Fibroblast of pulmonary artery (primary cell): Measurements from ENCODE around the gene GLDN.

Source experiments
- DNase-seq: peaks from one replicate; pipeline ENCODE4 v3.0.0-alpha.2; 2010; ENCODE audit warnings: low read depth
- H3K4me3 ChIP-seq: replicated peaks from 2 replicates; pipeline ENCODE4 v1.5.1; 2011; ENCODE audit warnings: low read depth, mild to moderate bottlenecking, control low read depth, low read length, moderate library complexity
- TF ChIP-seq, protein P1 (sequence below): IDR thresholded peaks from 2 replicates; pipeline ENCODE4 v1.5.1; 2011; ENCODE audit warnings: mild to moderate bottlenecking, control low read depth, low read length, inconsistent platforms; ENCODE audit errors: missing control alignments

The GLDN gene

DNA sequence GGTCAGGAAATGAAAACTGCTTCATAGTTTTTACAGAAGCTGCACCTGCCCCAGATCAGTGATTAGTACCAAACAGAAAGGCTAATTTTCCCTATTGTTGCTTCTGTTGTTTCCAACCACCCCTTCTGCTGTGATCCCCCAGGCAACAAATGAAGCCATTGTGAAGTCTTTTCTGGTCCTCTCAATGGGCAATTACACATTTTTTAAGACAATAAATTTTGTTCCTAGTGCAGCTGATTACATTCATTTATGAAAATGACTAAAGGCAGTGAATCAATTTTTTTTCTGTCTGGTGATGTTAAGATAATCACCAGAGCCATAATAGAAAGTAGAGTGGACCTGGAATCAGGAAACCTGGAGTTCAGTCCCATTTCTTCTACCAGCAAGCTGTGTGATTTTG lies 32.7 kb downstream of the GLDN start:
- no peak overlapping the region for H3K4me3 ChIP-seq
- TF ChIP-seq, protein P1, sequence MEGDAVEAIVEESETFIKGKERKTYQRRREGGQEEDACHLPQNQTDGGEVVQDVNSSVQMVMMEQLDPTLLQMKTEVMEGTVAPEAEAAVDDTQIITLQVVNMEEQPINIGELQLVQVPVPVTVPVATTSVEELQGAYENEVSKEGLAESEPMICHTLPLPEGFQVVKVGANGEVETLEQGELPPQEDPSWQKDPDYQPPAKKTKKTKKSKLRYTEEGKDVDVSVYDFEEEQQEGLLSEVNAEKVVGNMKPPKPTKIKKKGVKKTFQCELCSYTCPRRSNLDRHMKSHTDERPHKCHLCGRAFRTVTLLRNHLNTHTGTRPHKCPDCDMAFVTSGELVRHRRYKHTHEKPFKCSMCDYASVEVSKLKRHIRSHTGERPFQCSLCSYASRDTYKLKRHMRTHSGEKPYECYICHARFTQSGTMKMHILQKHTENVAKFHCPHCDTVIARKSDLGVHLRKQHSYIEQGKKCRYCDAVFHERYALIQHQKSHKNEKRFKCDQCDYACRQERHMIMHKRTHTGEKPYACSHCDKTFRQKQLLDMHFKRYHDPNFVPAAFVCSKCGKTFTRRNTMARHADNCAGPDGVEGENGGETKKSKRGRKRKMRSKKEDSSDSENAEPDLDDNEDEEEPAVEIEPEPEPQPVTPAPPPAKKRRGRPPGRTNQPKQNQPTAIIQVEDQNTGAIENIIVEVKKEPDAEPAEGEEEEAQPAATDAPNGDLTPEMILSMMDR: no peak
- no peak for DNase-seq

DNA sequence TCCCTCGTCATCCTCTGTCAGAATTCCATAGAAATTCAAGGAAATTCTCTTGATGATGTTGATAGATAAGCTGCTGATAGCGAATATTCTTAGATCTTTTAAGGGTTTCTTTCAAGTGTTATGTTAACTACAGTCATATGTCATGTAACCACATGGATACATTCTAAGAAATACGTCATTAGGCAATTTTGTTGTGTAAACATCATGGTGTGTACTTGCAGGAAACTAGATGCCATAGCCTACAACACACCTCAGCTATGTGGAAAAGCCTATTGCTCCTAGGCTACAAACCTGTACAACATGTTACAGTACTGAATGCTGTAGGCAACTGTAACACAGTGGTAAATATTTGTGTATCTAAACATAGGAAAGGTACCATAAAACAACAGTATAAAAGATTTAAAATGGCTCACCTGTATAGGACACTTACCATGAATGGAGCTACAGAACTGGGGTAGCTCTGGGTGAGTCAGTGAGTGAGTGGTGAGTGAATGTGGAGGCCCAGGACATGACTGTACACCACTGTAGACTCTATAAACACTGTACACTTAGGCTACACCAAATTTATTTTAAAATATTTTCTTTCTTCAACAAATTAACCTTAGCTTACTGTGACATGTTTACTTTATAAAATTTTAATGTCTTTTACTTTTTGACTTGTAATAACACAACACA lies 34.6 kb downstream of the GLDN start:
- no peak overlapping the region for H3K4me3 ChIP-seq
- TF ChIP-seq, protein P1: no peak
- peak; percentile 24 for DNase-seq

DNA sequence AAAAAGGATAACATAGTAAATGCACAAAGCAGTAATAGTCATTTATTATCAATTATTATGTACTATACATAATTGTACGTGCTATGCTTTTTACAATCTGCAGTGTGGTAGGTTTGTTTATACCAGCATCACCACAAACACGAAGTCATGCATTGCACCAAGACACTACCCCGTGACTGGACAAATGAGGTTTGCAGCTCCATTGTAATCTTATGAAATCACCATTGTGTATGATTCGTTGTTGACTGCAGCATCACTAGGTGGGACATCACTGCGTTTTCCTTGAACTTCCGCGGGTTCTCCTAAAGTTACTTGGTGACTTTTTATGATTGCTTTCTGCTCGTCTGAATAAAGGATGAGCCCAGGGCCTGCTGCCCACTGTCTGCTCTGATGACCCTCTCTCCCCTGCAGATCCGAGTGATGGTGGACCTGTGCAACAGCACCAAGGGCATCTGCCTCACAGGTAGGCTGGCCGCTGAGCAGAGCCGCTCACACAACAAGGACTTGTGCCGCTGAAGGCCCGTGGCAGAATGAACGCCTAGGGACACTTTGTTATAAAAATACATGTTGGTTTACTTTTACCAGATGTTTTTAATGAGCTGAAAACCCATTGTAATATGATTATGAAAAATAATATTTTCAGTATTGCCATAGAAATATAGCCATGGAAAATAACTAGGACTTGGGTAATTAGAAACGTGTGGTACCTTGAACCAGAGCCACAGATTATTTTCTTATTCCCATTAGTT lies 35.8 kb downstream of the GLDN start:
- no peak overlapping the region for H3K4me3 ChIP-seq
- DNase-seq: peak; percentile 41
- TF ChIP-seq, protein P1: no peak

DNA sequence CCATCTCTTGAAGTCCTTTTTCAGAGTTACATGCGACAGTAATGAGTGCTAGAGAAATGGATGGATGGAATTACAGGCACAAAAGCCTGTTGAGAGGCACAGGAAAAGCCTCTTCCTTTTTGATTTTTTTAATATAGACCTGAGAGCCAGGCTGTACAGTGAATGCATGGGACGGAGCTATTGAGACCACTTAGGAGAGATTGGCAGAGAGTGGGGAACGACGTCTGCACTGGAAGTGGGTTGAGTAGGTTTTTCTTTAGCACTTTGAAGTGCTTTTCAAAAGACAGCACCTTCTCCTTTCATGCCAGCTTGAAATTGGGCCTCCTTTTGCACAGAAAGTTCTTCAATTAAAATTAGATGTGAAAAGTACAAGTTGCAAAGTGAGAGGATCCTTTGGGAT lies 37.0 kb downstream of the GLDN start:
- no peak overlapping the region for H3K4me3 ChIP-seq
- TF ChIP-seq, protein P1: no peak

DNA sequence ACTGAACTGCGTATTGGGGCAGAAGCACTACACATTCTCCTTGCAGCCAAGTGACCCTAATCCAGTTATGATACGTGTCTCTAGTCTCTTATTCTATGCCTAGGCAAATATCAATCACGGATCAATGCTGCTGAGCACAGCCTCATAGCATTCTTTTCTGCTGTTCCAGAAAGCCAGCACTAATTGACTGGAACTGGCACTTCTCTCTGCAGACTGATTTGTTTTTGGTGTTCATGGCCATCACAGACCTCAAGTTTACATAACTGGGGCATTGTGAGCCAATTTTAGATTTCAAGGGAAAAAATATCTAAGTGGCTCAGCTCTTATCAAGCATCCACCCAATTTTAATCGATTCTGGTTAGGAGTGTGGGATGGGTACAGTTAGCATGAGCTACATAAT lies 37.9 kb downstream of the GLDN start:
- H3K4me3 ChIP-seq: no peak overlapping the region
- DNase-seq: no peak
- TF ChIP-seq, protein P1: no peak

More for the DNA sequence above, 37.0 kb downstream of the GLDN start:
- no peak for DNase-seq

DNA sequence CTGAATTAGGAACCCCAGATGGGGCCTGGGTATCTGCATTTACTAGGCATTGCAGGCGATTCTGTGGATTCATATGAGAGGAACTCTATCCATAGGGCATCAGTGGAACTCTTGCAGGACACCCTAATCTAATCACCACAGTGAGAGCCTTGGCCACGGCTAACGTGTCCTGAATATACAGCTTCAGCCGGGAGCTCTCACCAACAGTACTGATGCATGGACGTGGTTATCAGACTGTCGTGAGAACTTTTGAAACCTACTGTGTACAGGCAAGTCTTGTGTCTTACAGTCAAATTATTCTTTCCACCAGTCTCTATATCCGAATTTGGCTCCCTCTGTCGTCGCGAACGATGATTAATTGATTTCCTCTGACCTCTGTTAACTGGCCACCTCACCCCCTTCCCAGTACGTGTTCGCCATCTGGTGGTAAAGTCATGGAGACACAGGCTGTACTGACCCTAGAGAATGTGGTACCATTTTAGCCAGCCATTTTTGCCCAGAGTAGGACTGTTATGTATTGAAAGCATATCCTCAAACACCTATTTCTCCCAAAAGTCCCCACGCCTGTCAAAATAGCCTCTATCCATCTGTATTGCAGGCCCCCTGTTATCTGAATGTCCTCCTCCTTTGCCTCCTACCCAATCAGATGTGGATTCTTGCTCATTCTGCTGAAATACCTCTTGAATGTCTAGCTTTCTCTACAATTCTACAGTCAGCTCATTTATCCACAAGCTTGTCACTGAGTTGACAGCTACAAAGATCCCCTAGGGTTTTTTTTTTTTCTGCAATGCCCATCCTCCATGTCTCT lies 39.7 kb downstream of the GLDN start:
- TF ChIP-seq, protein P1: peak; percentile 96
- peak; percentile 89 for DNase-seq

More for the DNA sequence above, 39.7 kb downstream of the GLDN start:
- no peak overlapping the region for H3K4me3 ChIP-seq
